Measurements from ENCODE around the gene NR1H3. TPM values are rescaled to one million over a fixed set of nuclear protein-coding genes. Genes with fewer than 3 reads are reported as not detected.

The NR1H3 gene
- total RNA-seq, 6 donors from 2014 or later: 37.3 to 367 (median 49.2) TPM

DNA sequence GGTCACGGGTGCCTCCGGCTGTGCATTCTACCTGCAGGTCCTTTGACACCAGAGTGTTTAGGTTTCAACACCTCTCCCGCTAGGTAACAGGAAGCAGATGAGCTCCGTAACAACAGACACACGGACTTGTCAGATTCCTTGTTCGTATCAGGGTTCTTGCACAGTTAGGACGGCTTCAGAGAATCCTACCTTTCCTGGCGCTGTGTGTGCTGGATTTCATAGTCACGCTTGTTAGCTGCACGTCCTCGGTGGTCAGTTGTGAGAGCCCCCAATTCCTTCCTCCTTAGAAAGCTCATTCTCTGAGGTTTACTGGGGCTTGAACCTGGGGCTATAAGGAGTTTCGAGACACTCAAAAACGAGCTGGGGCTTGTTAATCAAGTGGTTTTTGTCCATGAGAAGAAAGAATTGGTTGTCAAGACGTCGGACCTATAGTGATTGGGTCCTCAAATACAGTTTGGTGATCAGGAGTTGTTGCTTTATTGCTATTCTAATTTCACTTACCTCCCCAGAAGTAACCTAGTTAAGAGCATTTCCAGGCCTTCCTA, 42.4 kb upstream of the NR1H3 start:
- no peak for ATAC-seq (ENCODE audit: low FRiP score in 2 of 2)
- no peaks in the 10 kb centered on the region for H3K27me3 ChIP-seq
- H3K9me3 ChIP-seq: no peaks in the 10 kb centered on the region
- 7 to 13% methylated on average over 7 to 15 of the region's 15 CpGs for WGBS, 2 donors
- H3K4me3 ChIP-seq: peak overlapping the region; percentile 56 to 69 (median 64)
- peaks cover 0 to 10% (median 4%) of the 10 kb centered on the region in 4 donors for H3K36me3 ChIP-seq
- H3K27ac ChIP-seq: peak overlapping the region; percentile 88 to 96 (median 92)
- no peak for TF ChIP-seq POLR2A (IDR thresholded peaks at IDR 0.05)
- TF ChIP-seq, protein P1, sequence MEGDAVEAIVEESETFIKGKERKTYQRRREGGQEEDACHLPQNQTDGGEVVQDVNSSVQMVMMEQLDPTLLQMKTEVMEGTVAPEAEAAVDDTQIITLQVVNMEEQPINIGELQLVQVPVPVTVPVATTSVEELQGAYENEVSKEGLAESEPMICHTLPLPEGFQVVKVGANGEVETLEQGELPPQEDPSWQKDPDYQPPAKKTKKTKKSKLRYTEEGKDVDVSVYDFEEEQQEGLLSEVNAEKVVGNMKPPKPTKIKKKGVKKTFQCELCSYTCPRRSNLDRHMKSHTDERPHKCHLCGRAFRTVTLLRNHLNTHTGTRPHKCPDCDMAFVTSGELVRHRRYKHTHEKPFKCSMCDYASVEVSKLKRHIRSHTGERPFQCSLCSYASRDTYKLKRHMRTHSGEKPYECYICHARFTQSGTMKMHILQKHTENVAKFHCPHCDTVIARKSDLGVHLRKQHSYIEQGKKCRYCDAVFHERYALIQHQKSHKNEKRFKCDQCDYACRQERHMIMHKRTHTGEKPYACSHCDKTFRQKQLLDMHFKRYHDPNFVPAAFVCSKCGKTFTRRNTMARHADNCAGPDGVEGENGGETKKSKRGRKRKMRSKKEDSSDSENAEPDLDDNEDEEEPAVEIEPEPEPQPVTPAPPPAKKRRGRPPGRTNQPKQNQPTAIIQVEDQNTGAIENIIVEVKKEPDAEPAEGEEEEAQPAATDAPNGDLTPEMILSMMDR (IDR thresholded peaks at IDR 0.05): no peak
- no peak for TF ChIP-seq POLR2AphosphoS5 (IDR thresholded peaks at IDR 0.05)
- TF ChIP-seq EP300 (IDR thresholded peaks at IDR 0.05): no peak
- DNase-seq: no peak
- peaks cover 20 to 29% (median 22%) of the 10 kb centered on the region in 4 donors for H3K4me1 ChIP-seq

GRCh38 chr11:47216121-47216798, 41.5 kb upstream of the NR1H3 start:
- peak overlapping the region; percentile 56 to 69 (median 64) for H3K4me3 ChIP-seq
- peaks cover 0 to 16% (median 6%) of the 10 kb centered on the region in 4 donors for H3K36me3 ChIP-seq
- TF ChIP-seq POLR2AphosphoS5 (IDR thresholded peaks at IDR 0.05) (peak in 1 of 2 donors; percentile 22), EP300 (IDR thresholded peaks at IDR 0.05) (no peak)
- peak overlapping the region; percentile 88 to 96 (median 92) for H3K27ac ChIP-seq
- no peaks in the 10 kb centered on the region for H3K27me3 ChIP-seq
- peaks cover 20 to 29% (median 22%) of the 10 kb centered on the region in 4 donors for H3K4me1 ChIP-seq
- 10 to 14% methylated on average over 12 of the region's 12 CpGs for WGBS, 2 donors
- DNase-seq: peak in 1 of 2 donors; percentile 48
- H3K9me3 ChIP-seq: no peaks in the 10 kb centered on the region
- ATAC-seq (ENCODE audit: low FRiP score in 2 of 2): peak in 1 of 2 donors; percentile 50

DNA sequence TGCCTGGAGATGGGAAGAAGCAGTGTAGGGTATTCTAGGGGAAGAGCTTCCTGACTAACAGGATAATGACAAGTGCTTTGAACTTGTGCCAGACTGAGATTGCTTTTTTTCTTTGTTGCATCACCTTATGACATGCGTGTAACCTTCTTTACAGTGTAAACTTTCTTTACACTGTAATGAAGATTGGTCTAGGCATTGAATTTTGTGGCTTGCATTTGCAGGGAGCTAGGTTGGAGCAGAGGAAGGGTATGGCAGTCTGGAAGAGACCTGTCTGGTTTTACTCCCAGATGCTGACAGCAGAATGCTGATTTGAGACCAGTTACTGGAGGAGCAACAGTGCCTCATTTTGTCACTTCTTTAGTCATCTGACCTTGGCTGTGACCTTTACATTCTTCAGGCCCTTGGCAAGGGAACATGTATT, 37.4 kb upstream of the NR1H3 start:
- TF ChIP-seq, protein P1 (IDR thresholded peaks at IDR 0.05): no peak
- no peak for TF ChIP-seq EP300 (IDR thresholded peaks at IDR 0.05)
- no peak for TF ChIP-seq POLR2A (IDR thresholded peaks at IDR 0.05)
- no peak for TF ChIP-seq POLR2AphosphoS5 (IDR thresholded peaks at IDR 0.05)
- H3K27me3 ChIP-seq: no peaks in the 10 kb centered on the region
- no peaks in the 10 kb centered on the region for H3K9me3 ChIP-seq
- WGBS, 2 donors: 47 to 59% methylated on average over 1 of the region's 1 CpG
- H3K27ac ChIP-seq: no peak overlapping the region
- H3K36me3 ChIP-seq: peaks cover 4 to 39% (median 20%) of the 10 kb centered on the region in 4 donors
- H3K4me3 ChIP-seq: no peak overlapping the region
- no peak for DNase-seq
- no peak for ATAC-seq (ENCODE audit: low FRiP score in 2 of 2)
- H3K4me1 ChIP-seq: peaks cover 15 to 24% (median 18%) of the 10 kb centered on the region in 4 donors

- H3K27ac ChIP-seq: no peak overlapping the region
- TF ChIP-seq, protein P1 (IDR thresholded peaks at IDR 0.05): no peak
- no peak for TF ChIP-seq EP300 (IDR thresholded peaks at IDR 0.05)
- no peak for TF ChIP-seq POLR2A (IDR thresholded peaks at IDR 0.05)
- TF ChIP-seq POLR2AphosphoS5 (IDR thresholded peaks at IDR 0.05): no peak
- WGBS, 2 donors: 93 to 94% methylated on average over 2 of the region's 2 CpGs
- no peaks in the 10 kb centered on the region for H3K9me3 ChIP-seq
- peaks cover 0 to 5% (median 0%) of the 10 kb centered on the region in 4 donors for H3K4me1 ChIP-seq
- ATAC-seq (ENCODE audit: low FRiP score in 2 of 2) (no peak), DNase-seq (no peak)
- no peak overlapping the region for H3K4me3 ChIP-seq
- H3K27me3 ChIP-seq: no peaks in the 10 kb centered on the region
- H3K36me3 ChIP-seq: peaks cover 4 to 53% (median 20%) of the 10 kb centered on the region in 4 donors
These were observed 35.1 kb upstream of the NR1H3 start for GRCh38 chr11:47222696-47223095.

- ATAC-seq (ENCODE audit: low FRiP score in 2 of 2) (peak in 1 of 2 donors; percentile 36), DNase-seq (no peak)
- TF ChIP-seq, protein P1 (IDR thresholded peaks at IDR 0.05): no peak
- TF ChIP-seq EP300 (IDR thresholded peaks at IDR 0.05) (no peak), POLR2AphosphoS5 (IDR thresholded peaks at IDR 0.05) (no peak), POLR2A (IDR thresholded peaks at IDR 0.05) (no peak)
- 85 to 92% methylated on average over 7 of the region's 7 CpGs for WGBS, 2 donors
- Histone ChIP-seq H3K27ac (peak overlapping the region in 1 of 4 donors; percentile 16), H3K4me3 (no peak overlapping the region), H3K9me3 (no peaks in the 10 kb centered on the region), H3K27me3 (no peaks in the 10 kb centered on the region), H3K36me3 (peaks cover 6 to 47% (median 15%) of the 10 kb centered on the region in 4 donors), H3K4me1 (no peaks in the 10 kb centered on the region)
These were observed 32.0 kb upstream of the NR1H3 start for GRCh38 chr11:47225552-47226400.

Measured in upper lobe of left lung (tissue), 6 donors.